NCI-H526 treated with DMSO at 0.1 percent for 48 hours (cell line): ENCODE data around the gene TIE1.

Experiments
- DNase-seq: peaks from one replicate; lab custom pipeline; 2025; lab: John Stamatoyannopoulos, UW

TIE1 gene

GRCh38 chr1:43300378-43301094, at the start of gene TIE1:
Gene TIE1 (plus strand): TSS chr1:43300982. CDS start chr1:43301072, 90 bp downstream.
- no peak for DNase-seq

GRCh38 chr1:43251024-43251423, 49.8 kb upstream of the TIE1 start:
- DNase-seq = no peak

- DNase-seq = no peak
These were observed 48.6 kb upstream of the TIE1 start for GRCh38 chr1:43252225-43252624.

GRCh38 chr1:43253173-43253572, 47.6 kb upstream of the TIE1 start:
- DNase-seq = no peak

- DNase-seq = no peak
These were observed 46.9 kb upstream of the TIE1 start for GRCh38 chr1:43253876-43254275.

- no peak for DNase-seq
These were observed 45.2 kb upstream of the TIE1 start for GRCh38 chr1:43255438-43256210.

GRCh38 chr1:43256675-43257570, 43.9 kb upstream of the TIE1 start:
- no peak for DNase-seq

- DNase-seq = no peak
These were observed 42.4 kb upstream of the TIE1 start for GRCh38 chr1:43258370-43258769.

GRCh38 chr1:43265431-43265830, 35.4 kb upstream of the TIE1 start:
- no peak for DNase-seq

GRCh38 chr1:43266881-43267280, 33.9 kb upstream of the TIE1 start:
- DNase-seq = no peak

GRCh38 chr1:43267291-43267805, 33.4 kb upstream of the TIE1 start:
- no peak for DNase-seq

- no peak for DNase-seq
These were observed 32.9 kb upstream of the TIE1 start for GRCh38 chr1:43267818-43268425.

GRCh38 chr1:43269627-43270375, 31.0 kb upstream of the TIE1 start, which contains the start of gene TMEM125:
Gene TMEM125 (plus strand): TSS chr1:43269983. CDS start chr1:43272723, 2,740 bp downstream.
- no peak for DNase-seq

GRCh38 chr1:43270421-43271095, 30.2 kb upstream of the TIE1 start:
- DNase-seq = peak; percentile 94

GRCh38 chr1:43271186-43272118, 29.3 kb upstream of the TIE1 start:
- DNase-seq = no peak

GRCh38 chr1:43272161-43272560, 28.6 kb upstream of the TIE1 start:
- no peak for DNase-seq

GRCh38 chr1:43272576-43273571, 27.9 kb upstream of the TIE1 start:
- DNase-seq = no peak

- DNase-seq = no peak
These were observed 27.1 kb upstream of the TIE1 start for GRCh38 chr1:43273708-43274107.
